HepG2 (cell line): ENCODE data around the gene C1QTNF1. TPM values are rescaled to one million over a fixed set of nuclear protein-coding genes. Genes with fewer than 3 reads are reported as not detected.

ENCODE experiments used
- ATAC-seq: fragments of 200-7000 bp; cut with Tn5 transposase; 3 replicates; pipeline ENCODE4 v1.9.1; 2020; ENCODE audit warnings: mild to moderate bottlenecking, moderate library complexity
- BruUV-seq: library from RNA; stranded (reverse); fragments of 400-500 nt; replicated peaks from 2 replicates; lab custom pipeline; 2021; lab: Mats Ljungman, UMichigan
- CTCF ChIA-PET: fragments of 300-600 bp; formaldehyde crosslinking; extraction: SDS; loops from one replicate; lab custom pipeline; 2021; ENCODE audit warnings: low total read pairs, inconsistent platforms, low intra/inter-chr PET ratio; lab: Yijun Ruan, JAX
- POLR2A ChIA-PET: fragments of 350-600 bp; sonication (Branson Sonifier 250); formaldehyde crosslinking; loops from one replicate; lab custom pipeline; 2020; ENCODE audit warnings: antibody characterized with exemption, inconsistent platforms; lab: Yijun Ruan, JAX
- DNase-seq: peaks from one replicate; pipeline ENCODE4 v3.0.0-alpha.2; 2015; ENCODE audit warnings: low spot score
- FAIRE-seq: peaks from 3 replicates; lab custom pipeline; 2011; peaks lifted over from hg19 to GRCh38; lab: Jason Lieb, UNC
- H2AFZ ChIP-seq: one replicate; pipeline ENCODE4 v1.6.1; 2011; ENCODE audit warnings: low read length, inconsistent platforms
- H3K27ac ChIP-seq: fragments of 300-600 bp; 3 replicates; pipeline ENCODE4 v1.8.0; 2011; ENCODE audit warnings: mixed run types, mild to moderate bottlenecking, mixed read lengths, low read length, inconsistent platforms; ENCODE audit not compliant: insufficient read depth; ENCODE audit errors: extremely low read length
- H3K27me3 ChIP-seq, 2 experiments: fragments of 200-600 bp in 1 of 2; 2 replicates in 1 of 2; 3 replicates in 1 of 2; pipeline versions ENCODE4 v1.6.0 to v1.8.0; 2011; ENCODE audit warnings: low read length in 2 of 2, mild to moderate bottlenecking in 2 of 2, moderate library complexity in 2 of 2, inconsistent platforms in 1 of 2; ENCODE audit not compliant: insufficient read depth in 2 of 2, control insufficient read depth in 1 of 2
- H3K36me3 ChIP-seq, 2 experiments: fragments of 200-600 bp in 1 of 2; replicated peaks in 1 of 2; 2 replicates in 1 of 2; 3 replicates in 1 of 2; pipeline versions ENCODE4 v1.5.1 to v1.8.0; 2011; ENCODE audit warnings: low read length in 2 of 2, inconsistent platforms in 1 of 2; ENCODE audit not compliant: insufficient read depth in 2 of 2, control insufficient read depth in 1 of 2
- H3K4me1 ChIP-seq: 2 replicates; pipeline ENCODE4 v1.5.1; 2012; ENCODE audit warnings: low read length, inconsistent platforms; ENCODE audit not compliant: insufficient read depth
- H3K4me2 ChIP-seq: 2 replicates; pipeline ENCODE4 v1.6.0; 2011; ENCODE audit warnings: low read depth, low read length, inconsistent platforms
- H3K4me3 ChIP-seq, 3 experiments: fragments of 200-600 bp in 1 of 3; sonication (generic), shearing (Covaris generic) in 1 of 3; replicated peaks in 1 of 3; 2 replicates each; pipeline ENCODE4 v1.5.1; 2011 to 2016; ENCODE audit warnings: low read length in 3 of 3, inconsistent platforms in 2 of 3, low read depth in 2 of 3, mild to moderate bottlenecking in 2 of 3, control low read depth in 1 of 3, mixed read lengths in 1 of 3; ENCODE audit not compliant: insufficient read depth in 1 of 3
- H3K79me2 ChIP-seq: one replicate; pipeline ENCODE4 v1.6.1; 2011; ENCODE audit warnings: low read length, inconsistent platforms; ENCODE audit not compliant: insufficient read depth
- H3K9ac ChIP-seq: 2 replicates; pipeline ENCODE4 v1.6.0; 2011; ENCODE audit warnings: mild to moderate bottlenecking, low read depth, low read length, inconsistent platforms; ENCODE audit not compliant: insufficient read depth
- H3K9me3 ChIP-seq: 2 replicates; pipeline ENCODE4 v1.5.1; 2012; ENCODE audit warnings: mild to moderate bottlenecking, low read length
- H4K20me1 ChIP-seq: 2 replicates; pipeline ENCODE4 v1.6.0; 2011; ENCODE audit warnings: inconsistent platforms, mild to moderate bottlenecking, low read length, moderate library complexity; ENCODE audit not compliant: insufficient read depth
- MAFF ChIP-seq: IDR thresholded peaks from 2 replicates; pipeline ENCODE4 v1.6.1; 2011; ENCODE audit warnings: low read depth, low read length, improper control_type of control experiment
- PHF20 ChIP-seq: sonication (generic); formaldehyde crosslinking; IDR thresholded peaks from 2 replicates; pipeline ENCODE4 v1.5.0; 2020; ENCODE audit warnings: mild to moderate bottlenecking, missing genetic modification reagents
- SKI ChIP-seq: fragments of 450-650 bp; IDR thresholded peaks from one replicate; pipeline ENCODE4 v1.6.1; 2018; ENCODE audit warnings: mild to moderate bottlenecking; ENCODE audit not compliant: partially characterized antibody
- ZFP62 ChIP-seq: sonication (generic); formaldehyde crosslinking; IDR thresholded peaks from 2 replicates; pipeline ENCODE4 v1.4.0; 2020; ENCODE audit warnings: missing genetic modification reagents
- ZFP90 ChIP-seq: sonication (generic); formaldehyde crosslinking; IDR thresholded peaks from 2 replicates; pipeline ENCODE4 v1.8.0; 2022; ENCODE audit warnings: missing genetic modification reagents, mild to moderate bottlenecking, inconsistent platforms, borderline replicate concordance
- ZKSCAN8 ChIP-seq: IDR thresholded peaks from 2 replicates; pipeline ENCODE4 v1.6.1; 2016; ENCODE audit warnings: borderline replicate concordance, missing genetic modification reagents, missing compliant biosample characterization
- WGBS: methylation state at CpG from one replicate; pipeline ENCODE4 v1.1.6; 2017; ENCODE audit warnings: low lambda C conversion rate; 5-methylcytosine and 5-hydroxymethylcytosine counted together
- in situ Hi-C: cut with HindIII; loops from 2 replicates; pipeline ENCODE4 v1.10.0; 2017; ENCODE audit warnings: low pct_unique_long_range_greater_than_20kb; ENCODE audit not compliant: extremely low pct_ligation_motif_present
- intact Hi-C: fragments of 100-400 bp; cut with micrococcal nuclease; formaldehyde crosslinking; loops from one replicate; pipeline ENCODE4 v1.10.0; 2022; ENCODE audit not compliant: unreplicated experiment
- polyA plus RNA-seq, 8 experiments: library from polyadenylated mRNA; depleted of rRNA in 3 of 8; stranded (reverse) in 7 of 8; unstranded in 1 of 8; fragments of >200 nt; fragmentation: Illumina TruSeq in 4 of 8; extraction: Trizol in 4 of 8; gene quantifications; 2 replicates each; pipeline versions ENCODE4 v1.2.1 to v1.2.3, GENCODE V29; 2011 to 2016; ENCODE audit warnings: low read depth in 4 of 8, missing spikeins in 1 of 8, mixed read lengths in 1 of 8; ENCODE audit not compliant: insufficient read depth in 1 of 8
- total RNA-seq, 5 experiments: library from RNA; depleted of rRNA; stranded (reverse); fragments of >200 nt; fragmentation: Illumina TruSeq; extraction: Trizol; gene quantifications; 2 replicates each; pipeline ENCODE4 v1.2.3, GENCODE V29; 2016; ENCODE audit warnings: low read depth in 1 of 5

C1QTNF1 gene
- total and polyA plus RNA-seq, 2 of the 13 experiments (the other 11 are each of a cell fraction or from before 2014, with no cell fraction given), result 0.18 to 0.86 TPM

GRCh38 chr17:79019261-79019631, 4.7 kb upstream of the C1QTNF1 start:
- TF ChIP-seq ZKSCAN8 (CRISPR knock-in tag) (no peak), MAFF (no peak), ZFP90 (CRISPR knock-in tag) (no peak), PHF20 (CRISPR knock-in tag) (no peak), SKI (peak; percentile 7), ZFP62 (CRISPR knock-in tag) (no peak)
- no peak for FAIRE-seq
- Histone ChIP-seq H3K4me3 (no peak overlapping the region), H2AFZ (no peak overlapping the region), H3K79me2 (no peaks in the 10 kb centered on the region), H3K27me3 (no peaks in the 10 kb centered on the region), H3K9ac (no peak overlapping the region), H4K20me1 (no peaks in the 10 kb centered on the region), H3K27ac (no peak overlapping the region), H3K4me2 (no peak overlapping the region), H3K36me3 (no peaks in the 10 kb centered on the region), H3K4me1 (peaks cover 38% of the 10 kb centered on the region), H3K9me3 (peaks cover 19% of the 10 kb centered on the region)
- no peak for DNase-seq
- ChIA-PET POLR2A (interaction anchor here (1.6 kb wide), 1 partner anchor 9 kb away, joined by 6 read pairs; no protein-coding TSS in a partner anchor), CTCF (interaction anchor here (1.0 to 4.9 kb wide), 5 partner anchors 20 to 372 kb away, joined by 3 to 71 read pairs (median 6); no protein-coding TSS in a partner anchor)
- BruUV-seq, result no TSS peak
- in situ Hi-C loops, result no loop called here
- intact Hi-C loops, result loop anchor here (1.0 to 5.0 kb wide), 3 partner anchors 8 to 58 kb away; no protein-coding TSS in a partner anchor
- WGBS, result 88% methylated on average over 2 of the region's 2 CpGs
- ATAC-seq, result no peak
